Measurements from ENCODE around the gene ADAMTS3. TPM values are rescaled to one million over a fixed set of nuclear protein-coding genes. Genes with fewer than 3 reads are reported as not detected.
A peak's percentile ranks its signal among the peaks of the same experiment; 100 is the strongest.

ADAMTS3 gene
- total RNA-seq, 1 donor from 2014 or later, result 2.7 TPM

DNA sequence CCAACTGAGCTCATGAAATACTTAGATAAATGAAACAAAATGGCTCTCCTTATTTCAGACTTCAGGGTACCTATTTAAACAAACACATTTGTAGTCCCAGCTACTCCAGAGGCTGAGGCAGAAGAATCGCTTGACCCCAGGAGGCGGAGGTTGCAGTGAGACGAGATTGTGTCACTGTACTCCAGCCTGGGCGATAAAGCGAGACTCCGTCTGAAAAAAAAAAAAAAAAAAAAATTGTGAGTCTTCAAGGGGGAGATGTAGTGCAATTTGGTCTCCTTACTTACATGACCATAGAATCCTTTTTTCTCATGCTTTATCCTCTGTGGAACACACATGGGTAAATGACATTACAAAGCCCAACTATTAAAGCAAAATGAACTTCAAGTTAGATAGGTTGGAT, 2.3 kb upstream of the ADAMTS3 start:
- TF ChIP-seq, protein P1, sequence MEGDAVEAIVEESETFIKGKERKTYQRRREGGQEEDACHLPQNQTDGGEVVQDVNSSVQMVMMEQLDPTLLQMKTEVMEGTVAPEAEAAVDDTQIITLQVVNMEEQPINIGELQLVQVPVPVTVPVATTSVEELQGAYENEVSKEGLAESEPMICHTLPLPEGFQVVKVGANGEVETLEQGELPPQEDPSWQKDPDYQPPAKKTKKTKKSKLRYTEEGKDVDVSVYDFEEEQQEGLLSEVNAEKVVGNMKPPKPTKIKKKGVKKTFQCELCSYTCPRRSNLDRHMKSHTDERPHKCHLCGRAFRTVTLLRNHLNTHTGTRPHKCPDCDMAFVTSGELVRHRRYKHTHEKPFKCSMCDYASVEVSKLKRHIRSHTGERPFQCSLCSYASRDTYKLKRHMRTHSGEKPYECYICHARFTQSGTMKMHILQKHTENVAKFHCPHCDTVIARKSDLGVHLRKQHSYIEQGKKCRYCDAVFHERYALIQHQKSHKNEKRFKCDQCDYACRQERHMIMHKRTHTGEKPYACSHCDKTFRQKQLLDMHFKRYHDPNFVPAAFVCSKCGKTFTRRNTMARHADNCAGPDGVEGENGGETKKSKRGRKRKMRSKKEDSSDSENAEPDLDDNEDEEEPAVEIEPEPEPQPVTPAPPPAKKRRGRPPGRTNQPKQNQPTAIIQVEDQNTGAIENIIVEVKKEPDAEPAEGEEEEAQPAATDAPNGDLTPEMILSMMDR (conservative IDR thresholded peaks at IDR 0.05), result no peak
- no peaks in the 10 kb centered on the region for H3K36me3 Mint-ChIP-seq (ENCODE audit: low read depth)
- peaks cover 21% of the 10 kb centered on the region for H3K27me3 Mint-ChIP-seq (ENCODE audit: low read depth)
- peaks cover 20% of the 10 kb centered on the region for H3K4me1 Mint-ChIP-seq
- no peaks in the 10 kb centered on the region for H3K9me3 Mint-ChIP-seq
- H3K4me3 Mint-ChIP-seq, result no peak overlapping the region
- no peak overlapping the region for H3K27ac Mint-ChIP-seq (ENCODE audit: unreplicated experiment)
- DNase-seq (ENCODE audit: low read depth, low spot score), result no peak

GRCh38 chr4:72569719-72570235, 756 bp upstream of the ADAMTS3 start:
- Mint-ChIP-seq H3K36me3 (ENCODE audit: low read depth) (no peaks in the 10 kb centered on the region), H3K27me3 (ENCODE audit: low read depth) (peaks cover 21% of the 10 kb centered on the region), H3K4me3 (peak overlapping the region; percentile 94), H3K9me3 (no peaks in the 10 kb centered on the region), H3K27ac (ENCODE audit: unreplicated experiment) (no peak overlapping the region), H3K4me1 (peaks cover 20% of the 10 kb centered on the region)
- DNase-seq (ENCODE audit: low read depth, low spot score), result no peak
- TF ChIP-seq, protein P1 (conservative IDR thresholded peaks at IDR 0.05), result no peak

GRCh38 chr4:72567821-72568675, 973 bp downstream of the ADAMTS3 start:
- DNase-seq (ENCODE audit: low read depth, low spot score), result peak; percentile 43
- peak overlapping the region; percentile 94 for H3K4me3 Mint-ChIP-seq
- no peaks in the 10 kb centered on the region for H3K9me3 Mint-ChIP-seq
- peaks cover 20% of the 10 kb centered on the region for H3K4me1 Mint-ChIP-seq
- peaks cover 21% of the 10 kb centered on the region for H3K27me3 Mint-ChIP-seq (ENCODE audit: low read depth)
- H3K27ac Mint-ChIP-seq (ENCODE audit: unreplicated experiment), result no peak overlapping the region
- no peaks in the 10 kb centered on the region for H3K36me3 Mint-ChIP-seq (ENCODE audit: low read depth)
- TF ChIP-seq, protein P1 (conservative IDR thresholded peaks at IDR 0.05), result peak; percentile 58

DNA sequence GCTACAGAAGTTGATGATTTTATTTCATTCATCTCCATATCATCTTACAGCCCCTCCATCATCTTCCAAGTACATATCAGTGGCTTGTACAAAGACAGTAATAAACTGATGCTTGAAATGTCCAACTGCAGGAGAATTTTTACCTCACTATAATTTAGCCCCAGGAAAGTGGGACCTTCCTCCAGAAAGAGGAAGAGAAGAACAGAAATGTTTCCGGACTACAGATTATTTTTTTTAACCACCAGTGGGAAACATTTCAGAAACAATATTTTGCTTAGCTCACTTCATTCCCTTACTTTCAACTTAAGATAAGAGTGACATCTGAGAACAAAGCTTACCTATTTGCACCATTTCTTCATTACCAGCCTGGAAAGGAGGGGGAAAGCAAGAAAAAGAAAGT, 2.0 kb downstream of the ADAMTS3 start:
- Mint-ChIP-seq H3K27me3 (ENCODE audit: low read depth) (peaks cover 21% of the 10 kb centered on the region), H3K36me3 (ENCODE audit: low read depth) (no peaks in the 10 kb centered on the region), H3K27ac (ENCODE audit: unreplicated experiment) (no peak overlapping the region), H3K4me3 (peak overlapping the region; percentile 94), H3K4me1 (peaks cover 20% of the 10 kb centered on the region), H3K9me3 (no peaks in the 10 kb centered on the region)
- DNase-seq (ENCODE audit: low read depth, low spot score), result no peak
- TF ChIP-seq, protein P1 (conservative IDR thresholded peaks at IDR 0.05), result no peak

DNA sequence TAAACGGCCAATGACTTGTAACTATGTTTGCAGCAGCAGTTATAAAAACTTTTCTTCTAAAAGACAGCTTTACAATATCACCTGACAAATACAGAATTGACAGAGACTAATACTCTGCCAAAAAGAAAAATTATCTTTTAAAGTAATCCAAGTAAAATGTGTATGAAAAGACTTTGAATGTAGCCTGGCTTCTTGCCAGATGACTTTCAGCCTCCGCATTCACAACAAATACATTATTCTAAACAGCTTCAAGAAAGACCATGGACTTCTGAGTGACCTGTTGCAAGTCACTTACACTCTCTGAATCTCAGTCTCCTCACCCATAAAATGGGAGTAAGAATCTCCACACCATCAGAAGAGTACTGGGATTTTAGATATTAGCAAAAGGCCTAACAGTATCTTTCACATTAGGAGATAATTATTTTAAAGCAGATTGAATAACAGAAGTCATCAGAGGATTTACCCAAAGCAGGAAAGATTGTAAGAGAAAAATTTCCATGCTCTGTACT, 2.5 kb downstream of the ADAMTS3 start:
- Mint-ChIP-seq H3K36me3 (ENCODE audit: low read depth) (no peaks in the 10 kb centered on the region), H3K27me3 (ENCODE audit: low read depth) (peaks cover 21% of the 10 kb centered on the region), H3K4me3 (peak overlapping the region; percentile 94), H3K4me1 (peaks cover 20% of the 10 kb centered on the region), H3K9me3 (no peaks in the 10 kb centered on the region), H3K27ac (ENCODE audit: unreplicated experiment) (no peak overlapping the region)
- no peak for DNase-seq (ENCODE audit: low read depth, low spot score)
- TF ChIP-seq, protein P1 (conservative IDR thresholded peaks at IDR 0.05), result no peak
